Neuronal stem cell (in vitro differentiated cells): Measurements from ENCODE around the gene IQCK.

Experiments used
- DNase-seq: peaks from one replicate; pipeline ENCODE4 v3.0.0-alpha.2; 2013; ENCODE audit warnings: low spot score
- H2AFZ ChIP-seq: one replicate; pipeline ENCODE4 v1.6.1; 2013; ENCODE audit warnings: mild to moderate bottlenecking, low read length, inconsistent platforms
- H2AK5ac ChIP-seq: 2 replicates; pipeline ENCODE4 v1.6.1; 2013; ENCODE audit warnings: low read depth, mild to moderate bottlenecking, inconsistent platforms, low read length, moderate library complexity, mixed read lengths
- H2BK120ac ChIP-seq: 2 replicates; pipeline ENCODE4 v1.6.1; 2013; ENCODE audit warnings: low read depth, mild to moderate bottlenecking, inconsistent platforms, low read length, moderate library complexity, mixed read lengths
- H2BK12ac ChIP-seq: one replicate; pipeline ENCODE4 v1.6.1; 2013; ENCODE audit warnings: low read length, inconsistent platforms
- H2BK15ac ChIP-seq: 2 replicates; pipeline ENCODE4 v1.6.1; 2013; ENCODE audit warnings: mild to moderate bottlenecking, low read length, inconsistent platforms, mixed read lengths
- H2BK5ac ChIP-seq: one replicate; pipeline ENCODE4 v1.6.1; 2013; ENCODE audit warnings: inconsistent platforms, mild to moderate bottlenecking, low read length, moderate library complexity
- H3K14ac ChIP-seq: one replicate; pipeline ENCODE4 v1.6.1; 2013; ENCODE audit warnings: low read length, inconsistent platforms
- H3K18ac ChIP-seq: 2 replicates; pipeline ENCODE4 v1.6.1; 2013; ENCODE audit warnings: low read length, inconsistent platforms
- H3K23ac ChIP-seq: 2 replicates; pipeline ENCODE4 v1.6.1; 2013; ENCODE audit warnings: low read depth, mild to moderate bottlenecking, mixed read lengths, low read length, inconsistent platforms; ENCODE audit not compliant: poor library complexity
- H3K27ac ChIP-seq: replicated peaks from 3 replicates; pipeline ENCODE4 v1.5.1; 2013; ENCODE audit warnings: low read length, inconsistent platforms
- H3K27me3 ChIP-seq, 3 experiments: 2 replicates each; pipeline ENCODE4 v1.6.1; 2013; ENCODE audit warnings: low read length in 3 of 3, mild to moderate bottlenecking in 2 of 3, inconsistent platforms in 1 of 3, low read depth in 1 of 3, mixed read lengths in 1 of 3, moderate library complexity in 1 of 3; ENCODE audit not compliant: control insufficient read depth in 3 of 3, insufficient read depth in 3 of 3
- H3K36me3 ChIP-seq, 2 donors: replicated peaks in 1 of 2; 2 replicates each; pipeline ENCODE4 v1.6.1; 2013; ENCODE audit warnings: low read length in 2 of 2; ENCODE audit not compliant: control insufficient read depth in 2 of 2, insufficient read depth in 2 of 2
- H3K4ac ChIP-seq: 2 replicates; pipeline ENCODE4 v1.6.1; 2013; ENCODE audit warnings: inconsistent platforms, mild to moderate bottlenecking, low read length, moderate library complexity
- H3K4me1 ChIP-seq, 2 donors: 1 replicate in 1 of 2; 2 replicates in 1 of 2; pipeline ENCODE4 v1.6.1; 2013; ENCODE audit warnings: low read length in 2 of 2, low read depth in 1 of 2; ENCODE audit not compliant: control insufficient read depth in 2 of 2, insufficient read depth in 1 of 2
- H3K4me2 ChIP-seq: one replicate; pipeline ENCODE4 v1.6.1; 2013; ENCODE audit warnings: mild to moderate bottlenecking, low read length, inconsistent platforms; ENCODE audit not compliant: insufficient read depth, poor library complexity, severe bottlenecking
- H3K4me3 ChIP-seq, 2 donors: 2 replicates each; pipeline ENCODE4 v1.5.1; 2013; ENCODE audit warnings: low read length in 2 of 2, mild to moderate bottlenecking in 2 of 2, inconsistent platforms in 1 of 2, moderate library complexity in 1 of 2
- H3K79me1 ChIP-seq: one replicate; pipeline ENCODE4 v1.6.1; 2013; ENCODE audit warnings: low read depth, mild to moderate bottlenecking, inconsistent platforms, low read length, moderate library complexity
- H3K9ac ChIP-seq: one replicate; pipeline ENCODE4 v1.6.1; 2013; ENCODE audit warnings: mild to moderate bottlenecking, low read depth, low read length, inconsistent platforms; ENCODE audit not compliant: poor library complexity
- H3K9me3 ChIP-seq, 2 donors: replicated peaks in 1 of 2; 2 replicates each; pipeline versions ENCODE3 to v1.6.1; 2013; ENCODE audit warnings: low read length in 2 of 2, mild to moderate bottlenecking in 2 of 2, inconsistent platforms in 1 of 2, low read depth in 1 of 2, mixed read lengths in 1 of 2, moderate library complexity in 1 of 2; ENCODE audit not compliant: control insufficient read depth in 2 of 2, insufficient read depth in 1 of 2
- H4K8ac ChIP-seq: one replicate; pipeline ENCODE4 v1.6.1; 2013; ENCODE audit warnings: low read depth, mild to moderate bottlenecking, inconsistent platforms, low read length, moderate library complexity
- H4K91ac ChIP-seq: one replicate; pipeline ENCODE4 v1.6.1; 2013; ENCODE audit warnings: low read length, low read depth, mild to moderate bottlenecking, inconsistent platforms; ENCODE audit not compliant: poor library complexity
- WGBS, 2 donors: extraction: QIAGEN DNeasy Blood & Tissue Kit; methylation state at CpG; one replicate each; pipeline ENCODE4 v1.1.7; 2013; ENCODE audit warnings: missing lambda C conversion rate in 2 of 2, mixed read lengths in 1 of 2; ENCODE audit not compliant: insufficient read length in 2 of 2, insufficient replicate concordance in 1 of 2; ENCODE audit errors: extremely low coverage in 2 of 2; 5-methylcytosine and 5-hydroxymethylcytosine counted together

The IQCK gene

GRCh38 chr16:19823322-19823721, 105.3 kb downstream of the IQCK start:
- Histone ChIP-seq H3K27ac (no peak overlapping the region), H3K79me1 (no peaks in the 10 kb centered on the region), H3K36me3 (peaks cover 0 to 6% of the 10 kb centered on the region in 2 donors), H3K4me2 (no peak overlapping the region), H4K8ac (no peak overlapping the region), H2BK15ac (no peak overlapping the region), H3K27me3 (no peaks in the 10 kb centered on the region), H3K9me3 (no peaks in the 10 kb centered on the region), H4K91ac (no peak overlapping the region), H3K23ac (no peak overlapping the region), H3K18ac (no peak overlapping the region), H2BK5ac (no peak overlapping the region), H2BK120ac (no peak overlapping the region), H3K4me3 (no peak overlapping the region), H3K4me1 (no peaks in the 10 kb centered on the region), H3K14ac (no peak overlapping the region), H2AK5ac (no peak overlapping the region), H3K4ac (no peak overlapping the region), H2BK12ac (no peak overlapping the region), H2AFZ (no peak overlapping the region), H3K9ac (no peak overlapping the region)
- WGBS, 2 donors: no CpG with 5 or more reads among the region's 6 CpGs
- no peak for DNase-seq

DNA sequence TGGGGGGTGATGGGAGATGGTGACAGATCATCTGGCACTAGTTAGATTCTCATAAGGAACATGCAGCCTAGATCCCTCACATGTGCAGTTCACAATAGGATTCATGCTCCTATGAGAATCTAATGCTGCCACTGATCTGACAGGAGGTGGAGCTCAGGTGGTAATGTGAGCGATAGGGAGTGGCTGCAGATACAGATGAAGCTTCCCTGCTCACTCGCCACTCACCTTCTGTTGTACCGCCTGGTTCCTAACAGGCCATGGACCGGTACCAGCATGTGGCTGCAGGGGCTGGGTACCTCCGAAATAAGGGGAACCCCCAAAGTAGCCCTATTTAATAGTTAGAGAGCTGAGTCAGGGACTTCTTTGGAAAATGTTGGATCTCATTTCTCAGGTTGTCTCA, 106.1 kb downstream of the IQCK start:
- H3K14ac ChIP-seq: no peak overlapping the region
- H3K79me1 ChIP-seq: no peaks in the 10 kb centered on the region
- no peak overlapping the region for H3K4ac ChIP-seq
- no peak overlapping the region for H3K27ac ChIP-seq
- H2BK120ac ChIP-seq: no peak overlapping the region
- WGBS, 2 donors: no CpG with 5 or more reads among the region's 5 CpGs
- H3K9me3 ChIP-seq: no peaks in the 10 kb centered on the region
- no peak overlapping the region for H2BK15ac ChIP-seq
- DNase-seq: no peak
- no peak overlapping the region for H3K23ac ChIP-seq
- H3K27me3 ChIP-seq: no peaks in the 10 kb centered on the region
- no peak overlapping the region for H3K18ac ChIP-seq
- H3K4me1 ChIP-seq: no peaks in the 10 kb centered on the region
- peaks cover 0 to 8% of the 10 kb centered on the region in 2 donors for H3K36me3 ChIP-seq
- H4K91ac ChIP-seq: no peak overlapping the region
- no peak overlapping the region for H2AFZ ChIP-seq
- H2BK12ac ChIP-seq: no peak overlapping the region
- H3K4me2 ChIP-seq: no peak overlapping the region
- no peak overlapping the region for H3K9ac ChIP-seq
- no peak overlapping the region for H3K4me3 ChIP-seq
- no peak overlapping the region for H2BK5ac ChIP-seq
- no peak overlapping the region for H2AK5ac ChIP-seq
- no peak overlapping the region for H4K8ac ChIP-seq

- WGBS, 2 donors: no CpG with 5 or more reads among the region's 9 CpGs
- Histone ChIP-seq H3K9ac (no peak overlapping the region), H3K9me3 (no peaks in the 10 kb centered on the region), H2BK12ac (no peak overlapping the region), H3K23ac (no peak overlapping the region), H2AFZ (no peak overlapping the region), H3K27me3 (no peaks in the 10 kb centered on the region), H3K4ac (no peak overlapping the region), H3K4me1 (no peaks in the 10 kb centered on the region), H3K14ac (no peak overlapping the region), H3K4me2 (no peak overlapping the region), H4K8ac (no peak overlapping the region), H2BK120ac (no peak overlapping the region), H4K91ac (no peak overlapping the region), H3K79me1 (no peaks in the 10 kb centered on the region), H2BK5ac (no peak overlapping the region), H2BK15ac (no peak overlapping the region), H3K4me3 (no peak overlapping the region), H3K27ac (no peak overlapping the region), H2AK5ac (no peak overlapping the region), H3K36me3 (peaks cover 0 to 37% of the 10 kb centered on the region in 2 donors), H3K18ac (no peak overlapping the region)
- no peak for DNase-seq
Observed at GRCh38 chr16:19829844-19830692, 112.0 kb downstream of the IQCK start.

- DNase-seq: no peak
- no peak overlapping the region for H3K18ac ChIP-seq
Observed at GRCh38 chr16:19830902-19831560, 113.0 kb downstream of the IQCK start.

More at GRCh38 chr16:19830902-19831560, 113.0 kb downstream of the IQCK start:
- H3K9me3 ChIP-seq: no peaks in the 10 kb centered on the region
- no peak overlapping the region for H4K8ac ChIP-seq
- no peak overlapping the region for H2BK120ac ChIP-seq
- H3K4me1 ChIP-seq: no peaks in the 10 kb centered on the region
- H3K9ac ChIP-seq: no peak overlapping the region
- H2BK12ac ChIP-seq: no peak overlapping the region
- H3K27me3 ChIP-seq: no peaks in the 10 kb centered on the region
- peaks cover 0 to 37% of the 10 kb centered on the region in 2 donors for H3K36me3 ChIP-seq
- no peak overlapping the region for H3K4me3 ChIP-seq
- no peak overlapping the region for H3K4me2 ChIP-seq
- no peak overlapping the region for H2BK5ac ChIP-seq
- H2AK5ac ChIP-seq: no peak overlapping the region
- H3K14ac ChIP-seq: no peak overlapping the region
- no peak overlapping the region for H2AFZ ChIP-seq
- no peaks in the 10 kb centered on the region for H3K79me1 ChIP-seq
- no peak overlapping the region for H3K4ac ChIP-seq
- no peak overlapping the region for H3K27ac ChIP-seq
- no CpG with 5 or more reads among the region's 5 CpGs for WGBS, 2 donors
- H2BK15ac ChIP-seq: no peak overlapping the region
- no peak overlapping the region for H3K23ac ChIP-seq
- H4K91ac ChIP-seq: no peak overlapping the region
